ENCODE results near the gene GNAQ.
A peak's percentile ranks its signal among the peaks of the same experiment; 100 is the strongest.
"Not testable (repeated sequence)": the region's sequence is repeated elsewhere in the genome, so short reads cannot be mapped to it uniquely, and the experiment has no call there.

GNAQ gene

DNA sequence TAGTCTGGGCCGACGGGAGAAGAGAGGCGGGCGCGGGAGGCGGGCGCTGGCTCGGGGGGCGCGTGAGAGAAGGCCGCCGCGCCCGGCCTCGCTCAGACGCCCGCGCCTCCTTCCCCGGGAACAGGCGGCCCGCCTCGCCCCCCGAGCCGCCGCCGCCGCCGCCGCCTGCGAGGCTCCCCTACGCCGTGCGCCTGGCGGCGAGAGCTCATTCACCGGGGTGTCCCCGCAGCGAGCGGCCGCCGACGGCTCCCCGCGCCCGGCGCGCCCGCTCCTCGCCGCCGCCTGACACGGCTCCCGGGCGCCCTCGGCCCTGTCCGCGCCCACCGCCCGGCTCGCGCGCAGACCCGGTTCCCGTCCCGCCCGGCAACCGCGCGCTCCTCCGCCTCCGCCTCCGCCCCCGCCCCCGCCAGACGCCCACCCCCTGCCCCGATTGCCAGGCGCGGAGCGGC, at the start of gene GNAQ:
TSS of gene GNAQ (minus strand) at position 368 of the 449 bp plus-strand sequence. CDS start 576 bp downstream, outside the sequence.
- DNase-seq = no peak

DNA sequence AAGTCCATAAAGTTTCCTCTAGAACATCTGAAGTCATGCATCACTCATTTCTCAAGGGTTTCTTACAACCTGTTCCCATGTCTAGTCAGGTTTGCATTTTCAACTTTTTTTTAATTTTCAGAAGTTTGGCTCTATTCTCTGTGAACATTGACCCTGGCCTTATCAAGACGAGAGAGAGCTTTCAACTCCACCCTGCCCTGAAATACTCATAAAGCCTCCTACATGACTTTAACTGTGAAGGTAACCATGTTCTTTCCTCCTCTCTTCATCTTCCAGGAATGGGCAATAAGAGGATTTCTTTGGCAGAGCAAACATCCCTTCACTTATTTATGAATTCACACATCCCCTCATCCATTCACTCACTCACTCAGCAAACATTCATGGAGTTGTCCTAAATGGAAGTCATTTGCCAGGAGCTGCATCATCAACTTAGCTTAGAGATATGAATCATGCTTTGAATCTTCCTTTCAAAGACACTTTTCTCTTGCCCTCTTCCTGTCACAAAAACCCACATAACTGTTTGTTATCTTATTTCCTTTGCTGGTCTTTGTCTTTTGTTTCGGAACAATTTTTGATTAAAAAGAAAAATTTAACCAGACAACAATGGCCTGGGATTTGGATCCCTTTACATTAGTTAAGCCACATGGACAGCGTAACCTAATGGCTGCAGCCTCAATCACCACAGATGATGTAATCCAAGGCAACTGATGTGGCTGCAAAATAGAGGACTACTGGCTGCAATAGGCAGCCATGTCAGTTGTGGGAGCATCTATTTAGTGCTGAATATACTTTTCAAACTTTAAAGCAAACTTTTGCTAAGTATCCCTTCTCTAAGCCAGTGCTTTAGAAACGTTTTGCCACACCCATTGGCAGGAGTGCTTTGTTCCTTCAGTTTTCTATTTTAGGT, 43.0 kb upstream of the GNAQ start:
- no peak for DNase-seq

DNA sequence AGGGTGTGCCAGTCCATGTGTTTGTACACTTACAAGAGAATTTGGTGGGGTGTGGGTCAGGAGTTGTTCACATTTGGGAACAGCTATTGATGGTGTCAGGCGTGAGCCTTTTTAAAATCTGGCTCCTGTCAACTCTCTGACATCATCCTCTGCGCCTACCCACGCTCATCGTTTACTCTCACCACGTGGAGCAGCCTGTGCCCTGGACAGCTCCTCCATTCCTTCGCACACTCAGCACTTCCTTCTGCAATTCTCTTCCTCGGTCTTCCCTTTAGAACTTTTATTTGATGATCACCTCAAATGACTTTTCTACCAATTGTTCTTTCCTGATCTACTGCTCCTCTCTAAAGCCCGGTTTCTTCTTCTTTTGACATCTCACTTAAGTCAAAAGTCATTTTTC, 42.1 kb upstream of the GNAQ start:
- no peak for DNase-seq

- no peak for DNase-seq
Observed at GRCh38 chr9:78072586-78073199, 41.1 kb upstream of the GNAQ start.

DNA sequence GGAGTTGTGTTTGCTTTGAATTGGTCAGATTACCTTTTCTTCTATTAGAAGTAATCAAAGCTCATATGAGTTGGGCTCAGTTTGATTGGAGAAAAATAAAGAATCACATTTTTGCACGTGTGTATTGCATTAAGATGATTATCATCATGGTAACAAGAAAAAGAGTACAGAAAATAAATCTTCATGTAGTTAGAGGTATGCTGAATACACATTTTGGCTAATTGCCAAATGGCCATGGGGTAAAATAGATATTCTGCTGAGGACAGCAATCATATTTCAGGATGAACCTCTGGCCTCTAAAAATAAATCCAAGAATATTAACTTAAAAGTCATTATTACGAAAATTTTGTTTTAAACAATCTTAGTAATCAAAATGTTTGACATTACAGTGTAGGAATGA, 38.9 kb upstream of the GNAQ start:
- no peak for DNase-seq

GRCh38 chr9:78064075-78064474, 32.5 kb upstream of the GNAQ start:
- DNase-seq = no peak

DNA sequence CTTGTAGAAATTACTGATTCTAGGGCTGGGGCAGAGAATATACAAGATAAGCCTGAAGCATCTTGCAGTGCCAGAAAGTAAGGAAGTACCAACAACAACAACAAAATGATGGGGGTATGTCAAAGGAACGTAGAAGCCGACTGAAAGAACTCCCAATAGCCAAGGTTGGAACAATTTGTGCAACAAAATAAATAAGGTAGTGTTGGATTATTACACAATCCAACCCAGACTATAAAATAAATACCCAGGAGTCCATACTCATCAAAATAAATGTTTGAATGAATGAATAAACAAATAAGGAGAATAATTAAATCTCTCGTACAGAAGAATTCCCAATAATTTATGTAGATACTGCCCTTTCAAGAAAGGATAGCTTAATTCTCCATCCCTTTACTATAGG, 31.1 kb upstream of the GNAQ start:
- no peak for DNase-seq

- not testable (repeated sequence) for DNase-seq
Observed at GRCh38 chr9:78054218-78054617, 22.6 kb upstream of the GNAQ start.

- DNase-seq = no peak
Observed at GRCh38 chr9:78053627-78054026, 22.0 kb upstream of the GNAQ start.

GRCh38 chr9:78050421-78050820, 18.8 kb upstream of the GNAQ start:
- DNase-seq = no peak

- DNase-seq = no peak
Observed at GRCh38 chr9:78049484-78049883, 17.9 kb upstream of the GNAQ start.

DNA sequence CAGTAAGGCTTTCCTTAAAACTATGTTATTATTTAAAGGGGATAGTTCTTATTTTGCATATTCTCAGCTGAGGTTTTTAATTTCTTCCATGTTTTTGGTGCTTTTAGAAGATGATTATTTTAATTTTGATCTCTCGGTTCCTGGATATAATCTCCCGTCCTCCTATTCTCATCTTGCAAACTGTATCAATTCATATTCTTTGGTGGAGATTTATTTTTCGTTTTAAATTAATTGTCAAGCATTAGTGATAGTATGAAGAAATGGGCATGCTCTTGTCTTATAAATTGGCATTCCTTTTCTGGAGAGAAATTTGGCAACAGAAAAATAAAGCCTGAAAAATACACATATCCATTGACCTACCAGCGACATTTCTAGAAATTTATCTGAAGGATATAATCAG, 15.5 kb upstream of the GNAQ start:
- DNase-seq = no peak

GRCh38 chr9:78046112-78046511, 14.5 kb upstream of the GNAQ start:
- DNase-seq = no peak

DNA sequence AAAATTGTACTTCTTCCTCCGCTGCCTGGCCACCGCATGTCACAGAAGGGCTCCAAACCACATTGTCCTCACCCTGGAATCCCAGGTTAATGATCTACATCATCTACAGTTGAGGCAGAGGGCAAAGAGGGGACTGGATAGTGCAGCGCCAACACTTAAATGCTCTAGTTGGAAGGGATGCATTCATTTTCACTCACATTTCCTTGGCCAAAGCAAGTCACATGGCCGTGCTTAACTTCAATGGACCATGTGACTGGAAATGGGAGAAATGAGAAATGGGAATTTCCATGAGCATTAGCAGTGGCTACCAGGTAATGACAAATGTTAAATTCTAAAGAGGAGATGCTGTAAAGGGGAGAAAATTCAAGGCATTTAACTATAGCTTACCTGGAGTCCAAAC, 13.3 kb upstream of the GNAQ start:
- DNase-seq = no peak

- no peak for DNase-seq
Observed at GRCh38 chr9:78044189-78044588, 12.6 kb upstream of the GNAQ start.

DNA sequence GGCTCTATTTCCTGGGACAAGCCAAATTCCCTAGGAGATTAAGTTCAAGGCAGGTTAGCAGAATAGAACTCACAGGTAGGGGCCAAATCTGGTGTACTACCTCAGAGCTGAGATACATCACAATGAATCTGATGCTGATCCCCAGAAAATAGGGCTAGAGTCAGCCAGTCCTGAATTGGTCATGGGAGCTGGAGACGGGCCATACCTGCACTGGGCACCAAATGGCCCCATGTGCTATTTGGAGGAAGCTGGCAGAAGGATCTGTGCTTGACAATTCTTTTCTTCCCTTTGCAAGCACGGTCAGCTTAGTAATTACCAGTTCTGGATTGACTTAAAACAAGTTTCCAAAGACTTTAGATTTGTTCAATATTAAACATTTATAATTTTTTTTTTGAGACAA, 10.4 kb upstream of the GNAQ start:
- no peak for DNase-seq

DNA sequence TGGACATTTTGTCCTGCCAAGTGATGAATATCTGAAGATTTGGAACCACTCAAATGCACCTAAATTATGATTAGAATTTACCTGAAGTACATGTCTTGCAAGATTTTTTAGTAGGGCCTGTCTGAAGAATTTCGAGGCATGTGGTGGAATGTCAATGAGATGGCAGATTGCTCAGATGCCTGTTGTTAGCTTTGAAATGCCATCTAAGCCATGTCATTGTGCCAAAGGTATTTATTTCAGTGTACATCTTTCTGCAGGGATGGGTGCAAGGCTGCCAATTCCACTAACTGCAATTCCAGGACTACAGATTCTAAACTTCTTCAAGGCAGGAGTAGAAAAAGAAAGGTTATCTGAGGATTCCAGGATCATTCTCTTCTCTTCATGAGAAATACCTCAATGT, 9.1 kb upstream of the GNAQ start:
- no peak for DNase-seq

- DNase-seq = no peak
Observed at GRCh38 chr9:78038620-78039300, 7.1 kb upstream of the GNAQ start.

DNA sequence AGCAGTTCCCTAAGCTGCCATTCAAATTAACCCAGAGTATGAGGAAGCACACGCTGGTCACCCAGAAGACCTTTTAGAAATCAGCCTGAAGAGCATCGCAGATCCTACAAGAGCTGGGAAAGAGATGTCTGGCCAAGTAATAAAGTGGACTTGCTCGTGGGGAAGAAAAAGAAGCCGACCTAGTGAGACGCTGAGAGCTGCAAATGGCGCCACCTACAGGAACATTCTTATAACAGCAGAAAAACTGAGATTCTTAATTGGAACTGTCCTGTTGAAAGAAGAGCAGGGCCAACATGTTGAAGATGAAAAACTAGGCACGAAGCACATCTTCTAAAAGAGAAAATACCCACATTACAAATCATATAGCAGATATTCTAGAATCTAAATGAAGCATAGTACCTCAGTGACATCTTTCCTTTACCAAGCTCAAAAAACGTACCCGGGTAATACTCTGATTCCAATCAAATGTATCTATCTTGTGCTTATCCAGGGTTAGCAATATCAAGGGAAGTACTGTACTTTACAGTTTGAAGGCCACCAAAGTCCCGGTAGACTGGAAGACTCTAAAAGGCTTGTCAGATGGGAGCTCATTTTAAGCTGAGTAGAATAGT, 3.9 kb upstream of the GNAQ start:
- DNase-seq = no peak

GRCh38 chr9:78033870-78034269, 2.3 kb upstream of the GNAQ start:
- no peak for DNase-seq

DNA sequence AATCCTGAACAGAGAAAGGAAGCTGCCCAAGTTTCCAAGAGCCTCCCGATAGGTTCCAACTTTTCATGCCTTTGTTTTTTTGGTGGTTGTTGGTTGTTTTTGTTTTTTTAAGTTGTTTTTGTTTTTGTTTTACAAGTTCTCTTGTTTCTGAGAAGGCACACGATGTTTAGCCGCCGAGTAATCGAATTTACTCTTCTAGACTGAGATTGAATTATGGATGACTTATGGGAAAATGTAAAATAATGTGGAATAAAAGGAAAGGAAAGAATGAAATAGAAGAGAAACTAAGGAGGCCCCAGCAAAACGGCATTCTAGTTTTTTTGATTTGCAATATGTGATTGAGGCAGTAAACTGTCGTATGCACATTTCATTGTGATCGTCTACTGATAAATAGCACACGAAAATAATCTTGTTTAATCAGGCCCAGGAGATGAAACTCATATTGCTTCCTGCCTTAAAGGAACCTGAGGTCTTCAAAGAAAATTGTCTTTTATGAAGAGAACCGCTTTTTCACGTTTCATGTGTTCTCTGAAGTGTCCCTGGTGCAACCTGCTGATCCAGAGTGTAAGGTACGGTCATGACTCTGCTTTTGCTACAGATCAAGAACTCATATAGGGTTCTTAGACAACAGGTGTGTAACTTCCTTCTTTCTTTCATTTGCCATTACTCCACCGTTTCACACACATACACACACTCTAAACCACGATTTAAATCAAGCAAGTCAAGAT, 1.3 kb upstream of the GNAQ start:
- no peak for DNase-seq

GRCh38 chr9:78031893-78032729, 500 bp upstream of the GNAQ start:
- DNase-seq = peak; percentile 58
